GM21723 (cell line): ENCODE results near the gene MST1R.
"Not testable (repeated sequence)": the region's sequence is repeated elsewhere in the genome, so short reads cannot be mapped to it uniquely, and the experiment has no call there.

ENCODE experiments used
- ATAC-seq: cut with Tn5 transposase; IDR thresholded peaks from one replicate; pipeline ENCODE4 v1.9.1; 2021; ENCODE audit warnings: mild to moderate bottlenecking, moderate library complexity; ENCODE audit not compliant: unreplicated experiment

Gene MST1R

DNA sequence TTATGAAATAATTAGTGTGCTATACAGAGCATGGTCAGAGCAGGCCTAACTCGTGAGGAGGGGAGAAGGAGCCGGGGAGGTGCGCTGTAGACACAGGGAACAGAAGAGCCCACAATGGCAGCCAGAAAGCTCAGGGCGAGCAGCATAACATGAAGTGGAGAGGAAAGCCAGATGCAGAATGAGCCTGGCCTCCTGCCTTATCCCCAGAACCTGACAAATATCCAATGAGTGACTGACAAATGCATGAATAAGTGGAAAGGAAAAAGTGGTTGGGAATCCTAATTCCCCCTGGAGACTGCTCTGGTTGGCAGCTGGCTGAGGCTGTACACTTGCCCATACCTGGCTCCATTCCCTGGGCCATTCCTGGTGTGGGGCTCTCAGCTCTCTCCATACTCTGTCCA, 9.2 kb upstream of the MST1R start:
- no peak for ATAC-seq

DNA sequence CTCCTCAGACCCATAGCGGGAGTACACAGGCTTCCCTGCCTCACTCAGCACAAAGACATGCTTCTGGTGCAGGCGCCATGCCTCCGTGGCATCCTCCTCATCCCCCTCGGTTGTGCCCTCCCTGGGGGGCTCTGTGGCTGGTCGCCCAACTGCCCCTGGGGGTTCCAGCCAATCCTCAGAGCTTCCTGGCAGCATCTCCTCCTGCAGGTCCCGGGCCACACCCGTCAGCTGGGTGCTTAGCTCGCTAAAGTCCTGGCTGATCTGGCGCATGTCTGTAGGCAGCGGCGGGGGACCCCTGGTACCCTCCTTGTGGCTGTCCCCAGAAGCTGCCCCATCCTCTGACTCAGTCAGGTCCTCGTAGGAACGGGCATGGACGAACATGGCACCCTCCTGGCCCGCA, 7.9 kb upstream of the MST1R start:
- no peak for ATAC-seq

DNA sequence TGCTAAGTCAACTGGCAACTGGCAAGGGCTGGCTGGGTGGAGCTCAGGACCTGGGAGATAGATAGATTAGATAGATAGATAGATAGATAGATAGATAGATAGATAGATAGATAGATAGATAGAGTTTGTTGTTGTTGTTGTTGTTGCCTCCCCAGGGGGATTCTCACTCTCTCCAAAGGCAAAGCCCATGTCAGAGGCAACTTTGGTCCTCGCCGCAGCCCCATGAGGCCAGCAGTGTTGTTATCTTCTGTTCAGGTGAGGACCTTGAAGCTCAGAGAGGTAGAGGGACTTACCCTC, 7.4 kb upstream of the MST1R start:
- ATAC-seq = no peak

DNA sequence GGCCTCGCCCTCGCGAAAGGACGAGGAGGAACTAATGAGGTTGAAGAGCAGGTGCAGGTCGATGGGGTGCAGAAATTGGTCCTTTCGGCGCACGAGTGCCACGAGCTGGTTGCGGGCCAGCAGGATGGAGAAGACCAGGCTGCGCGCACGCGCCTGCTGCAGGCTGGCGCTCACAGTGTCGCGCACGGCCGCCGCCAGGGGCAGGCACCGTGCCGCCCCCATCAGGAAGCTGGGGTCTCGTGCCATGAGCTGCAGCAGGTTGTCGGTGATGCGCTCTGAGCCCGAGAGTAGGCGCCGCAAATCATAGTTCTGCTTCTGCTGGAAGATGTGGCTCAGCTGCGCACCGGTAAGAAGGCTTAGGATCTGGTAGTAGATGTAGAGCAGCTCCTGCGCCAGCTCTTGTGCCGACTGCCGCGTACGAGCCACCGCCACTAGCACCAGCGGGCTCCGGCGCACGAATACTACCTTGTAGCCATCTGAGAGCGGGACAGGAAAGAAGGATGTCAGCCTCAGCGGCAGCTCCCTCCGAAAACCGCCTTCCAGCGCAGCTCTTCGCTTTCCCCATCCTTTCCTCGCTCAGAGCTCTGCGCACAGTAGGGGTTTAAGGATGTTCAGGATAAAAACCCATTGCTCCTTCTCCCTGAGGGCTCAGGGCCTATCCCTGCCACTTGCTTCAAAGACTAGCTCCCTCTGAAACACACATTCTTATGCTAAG, 6.9 kb upstream of the MST1R start:
- ATAC-seq = no peak

DNA sequence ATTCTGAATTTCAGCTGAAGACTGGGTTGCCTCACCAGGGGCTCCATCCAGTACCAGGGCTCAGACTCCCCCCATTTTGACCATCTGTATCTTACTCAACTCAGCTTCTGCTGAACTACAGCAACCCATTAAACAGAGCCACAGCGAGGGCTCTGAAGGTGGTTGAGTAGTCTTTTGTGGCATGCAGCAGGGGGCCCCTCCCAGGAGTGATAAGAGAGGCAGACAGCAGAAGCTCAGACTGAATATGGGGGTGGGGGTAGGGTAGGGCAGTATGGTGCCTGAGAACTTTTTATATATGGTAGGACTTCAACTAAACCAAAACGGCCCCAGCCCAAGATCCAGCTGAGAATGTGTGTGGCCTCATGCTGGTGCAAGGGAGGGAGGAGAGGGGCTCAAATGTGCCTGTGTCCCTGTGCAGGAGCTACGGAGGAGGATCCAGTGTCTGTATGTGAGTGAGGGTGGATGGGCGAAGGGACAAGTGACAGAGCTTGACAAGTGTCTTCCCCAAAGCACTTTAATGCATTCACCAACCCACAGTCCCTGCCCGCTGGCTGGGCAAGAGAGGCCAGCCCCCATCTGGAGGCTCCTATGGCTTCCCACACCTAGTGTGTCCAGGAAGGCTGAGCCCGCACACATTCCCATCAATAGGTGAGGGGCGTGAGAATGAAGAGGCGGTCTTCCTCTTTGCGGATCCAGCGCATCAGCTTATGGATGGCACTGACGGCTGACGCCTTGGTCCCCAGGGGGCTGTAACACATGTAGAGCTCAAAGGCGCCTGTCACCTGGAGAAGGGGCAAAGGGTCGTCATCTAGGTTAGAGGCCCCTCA, 4.9 kb upstream of the MST1R start:
- no peak for ATAC-seq

DNA sequence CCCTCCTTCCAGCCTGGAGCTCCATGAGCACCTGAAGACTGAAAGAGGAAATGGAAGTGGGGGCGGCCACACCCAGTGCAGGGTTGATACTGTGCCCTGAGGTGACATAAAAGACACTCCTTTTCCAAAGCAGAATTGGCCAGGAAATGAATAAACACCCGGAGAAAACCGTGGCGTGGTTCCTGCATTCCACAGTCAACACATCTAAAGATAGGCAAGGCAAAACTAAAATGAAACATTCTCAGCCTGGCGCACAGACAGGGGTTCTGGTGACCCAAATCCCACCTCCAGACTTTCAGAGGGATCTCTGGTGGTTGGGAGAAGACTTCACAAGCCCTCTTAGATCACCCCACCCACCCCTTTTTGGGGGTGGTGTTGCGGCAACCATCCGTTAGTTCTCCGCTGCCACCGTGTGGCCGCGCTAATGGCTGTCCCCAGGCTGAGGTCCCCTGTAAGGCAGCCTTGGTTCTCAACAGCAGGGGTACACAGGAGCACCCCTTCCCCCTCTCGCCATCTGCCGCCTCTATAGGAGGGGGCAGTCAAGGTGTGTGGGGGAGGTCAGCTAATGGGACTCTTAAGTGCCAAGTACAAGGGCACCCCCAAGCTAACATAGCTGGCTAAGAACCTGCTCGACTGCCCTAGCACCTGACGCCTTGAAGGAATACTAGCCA, 2.5 kb upstream of the MST1R start:
- no peak for ATAC-seq

DNA sequence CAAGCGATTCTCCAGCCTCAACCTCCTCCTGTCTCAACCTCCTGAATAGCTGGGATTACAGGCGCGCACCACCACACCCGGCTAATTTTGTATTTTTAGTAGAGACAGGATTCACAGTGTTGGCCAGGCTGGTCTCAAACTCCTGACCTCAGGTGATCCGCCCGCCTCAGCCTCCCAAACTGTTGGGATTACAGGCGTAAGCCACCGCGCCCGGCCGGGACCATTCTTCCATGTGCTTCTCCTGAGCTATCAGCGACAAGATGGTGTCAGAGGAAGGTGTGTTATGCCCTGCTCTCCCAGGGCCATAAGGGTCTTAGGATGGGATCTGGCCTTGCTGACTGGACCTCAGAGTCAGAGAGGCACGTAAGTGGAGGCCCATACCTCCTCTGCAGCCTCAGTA, 775 bp upstream of the MST1R start:
- not testable (repeated sequence) for ATAC-seq

DNA sequence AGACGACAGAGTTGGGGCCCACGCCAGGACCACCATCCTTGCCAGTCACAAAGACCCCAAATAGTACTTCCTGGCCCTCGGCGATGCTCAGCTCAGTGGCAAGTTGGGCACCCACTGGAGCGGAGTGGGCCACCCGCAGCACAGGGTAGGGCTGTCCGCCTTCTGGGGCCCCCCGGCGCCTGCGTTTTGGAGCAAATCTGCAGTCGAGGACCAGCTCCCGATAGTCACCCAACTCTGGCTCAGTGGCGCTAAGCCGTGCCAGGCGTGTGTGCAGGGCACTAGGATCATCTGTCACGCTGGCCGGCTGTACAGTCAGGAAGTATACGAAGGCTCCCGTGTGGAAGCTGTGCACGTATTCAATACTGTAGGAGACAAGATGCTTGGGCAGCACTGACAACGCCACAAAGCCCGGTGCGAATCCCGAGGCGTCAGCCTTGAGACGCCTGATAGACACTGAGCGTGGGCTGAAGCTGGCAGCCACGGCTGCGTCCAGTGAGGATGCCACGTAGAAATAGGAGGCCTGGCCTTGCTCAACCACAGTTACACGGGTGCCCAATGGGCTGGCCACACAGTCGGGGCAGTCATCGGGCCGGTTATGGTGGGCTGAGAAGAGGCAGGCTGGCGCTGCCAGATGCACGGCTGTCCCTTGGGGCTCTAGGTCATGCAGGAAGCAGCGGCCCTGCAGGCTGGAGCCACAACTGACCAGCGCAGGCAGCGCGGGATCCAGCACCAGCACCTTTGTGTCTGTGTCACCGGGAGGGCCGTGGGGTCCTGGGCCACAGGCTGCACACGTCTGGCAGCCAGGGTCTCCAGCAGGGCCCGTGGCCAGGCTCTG, 945 bp downstream of the MST1R start:
- ATAC-seq = no peak

DNA sequence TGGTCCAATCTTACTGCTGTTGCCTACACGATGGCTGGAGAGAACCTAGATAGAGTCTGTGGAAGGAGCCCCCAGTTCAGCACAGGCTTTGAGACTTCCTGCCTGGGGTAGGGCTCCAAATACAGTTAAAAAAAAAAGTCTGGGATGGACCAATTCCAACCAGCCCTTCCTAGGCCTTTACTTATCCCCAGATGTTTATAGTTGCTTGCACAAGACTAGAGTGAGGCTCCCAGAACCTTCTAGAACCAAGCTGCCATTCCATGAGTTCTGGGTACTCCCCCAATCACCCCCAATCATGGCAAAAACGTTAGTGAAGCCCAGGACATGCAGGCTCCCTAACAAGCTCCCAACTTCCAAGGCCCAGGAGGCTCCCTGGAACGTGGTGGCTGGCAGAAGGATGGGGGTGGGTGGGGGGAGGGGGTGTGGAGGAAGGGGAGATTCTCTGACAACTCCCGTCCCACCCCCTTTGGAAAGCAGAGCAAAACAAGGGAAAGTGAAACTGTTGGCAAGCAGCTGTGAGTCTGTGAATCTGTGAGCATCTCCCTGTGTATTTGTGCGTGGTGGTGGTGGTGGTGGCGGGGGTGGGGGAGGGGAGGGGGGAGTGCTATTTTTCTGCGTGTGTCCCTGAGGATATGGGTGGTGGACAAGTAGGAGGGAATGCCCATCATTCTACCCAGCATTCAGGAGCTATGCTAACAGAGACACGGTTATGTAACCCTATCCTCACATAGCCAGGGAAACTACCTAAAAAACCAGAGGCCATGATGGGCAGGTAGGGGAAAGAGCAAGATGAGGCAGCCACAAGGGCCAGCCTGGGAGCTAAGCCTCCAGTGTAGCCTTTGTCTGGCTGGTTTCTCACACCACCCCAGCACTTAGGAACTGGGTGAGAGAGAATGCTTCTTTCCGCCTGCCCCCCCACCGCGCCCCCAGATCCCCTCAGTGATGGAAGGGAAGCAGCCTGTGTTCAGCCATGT, 2.0 kb downstream of the MST1R start:
- ATAC-seq = no peak

DNA sequence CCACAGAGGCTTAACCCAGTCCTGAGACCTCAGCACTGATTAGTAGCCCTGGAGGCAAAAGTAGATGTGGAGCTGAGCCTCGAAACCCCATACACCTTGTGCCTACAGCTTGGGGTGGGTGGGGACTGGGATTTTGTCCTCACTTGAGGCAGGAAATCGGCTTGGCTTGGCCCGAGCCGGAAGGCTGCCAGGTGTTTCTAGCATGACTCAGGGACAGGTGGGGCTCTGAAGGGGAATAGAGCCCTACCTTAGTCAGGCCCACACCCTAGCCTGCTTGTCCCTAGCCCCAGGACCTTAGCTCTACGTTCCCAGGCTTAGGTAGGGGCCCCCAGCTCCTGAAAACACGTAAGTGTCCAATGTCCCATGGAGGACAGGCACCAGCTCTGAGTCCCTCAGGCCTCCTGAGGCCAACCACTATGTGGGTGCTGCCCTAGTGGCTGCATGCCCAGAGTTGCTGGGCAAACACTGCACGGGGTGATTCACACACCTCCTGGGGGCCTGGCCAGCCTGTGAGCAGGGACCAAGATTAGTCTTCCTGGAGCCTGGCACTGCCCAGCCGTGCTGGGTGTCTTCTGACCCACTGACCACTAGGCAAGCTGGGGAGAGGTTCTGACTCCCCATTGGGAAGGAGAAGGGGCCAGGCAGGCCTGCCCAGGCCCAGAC, 3.1 kb downstream of the MST1R start:
- no peak for ATAC-seq

DNA sequence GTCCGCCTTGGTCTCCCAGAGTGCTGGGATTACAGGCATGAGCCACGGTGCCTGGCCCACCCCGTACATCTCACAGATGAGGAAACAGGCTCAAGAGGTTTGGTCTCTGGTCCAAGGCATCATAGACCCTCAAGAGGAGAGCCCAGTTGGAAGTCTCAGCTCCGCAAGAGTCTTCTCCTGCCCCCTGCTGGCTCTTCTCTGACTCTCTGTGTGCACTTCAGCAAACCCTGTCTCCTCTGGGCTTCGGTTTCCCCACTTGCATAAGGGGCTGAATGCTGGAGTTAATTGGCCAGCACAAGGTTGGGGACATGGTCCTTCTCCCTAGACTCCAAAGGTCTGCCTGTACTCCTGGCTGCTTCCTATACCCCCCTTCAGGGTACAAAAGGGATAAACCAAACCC, 3.9 kb downstream of the MST1R start:
- ATAC-seq = no peak

DNA sequence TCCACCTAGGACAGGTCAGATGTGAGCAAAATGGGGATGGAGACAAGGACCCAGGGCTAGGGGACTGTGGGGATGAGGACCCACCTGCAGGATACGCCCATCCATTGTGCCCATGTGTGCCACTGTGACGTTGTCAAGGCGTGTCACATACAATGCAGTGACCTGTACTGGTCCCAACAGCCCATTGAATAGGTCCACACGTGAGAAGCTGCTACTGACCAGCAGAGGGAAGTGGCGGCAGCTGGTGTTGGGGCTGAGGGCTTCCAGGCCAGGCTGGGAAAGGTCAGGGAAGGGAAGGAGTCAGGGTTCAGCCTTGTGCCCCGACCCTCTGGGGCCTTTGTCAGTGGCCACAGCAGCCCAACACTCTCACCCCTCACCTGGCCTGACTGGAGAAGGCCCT, 4.7 kb downstream of the MST1R start:
- ATAC-seq = no peak

DNA sequence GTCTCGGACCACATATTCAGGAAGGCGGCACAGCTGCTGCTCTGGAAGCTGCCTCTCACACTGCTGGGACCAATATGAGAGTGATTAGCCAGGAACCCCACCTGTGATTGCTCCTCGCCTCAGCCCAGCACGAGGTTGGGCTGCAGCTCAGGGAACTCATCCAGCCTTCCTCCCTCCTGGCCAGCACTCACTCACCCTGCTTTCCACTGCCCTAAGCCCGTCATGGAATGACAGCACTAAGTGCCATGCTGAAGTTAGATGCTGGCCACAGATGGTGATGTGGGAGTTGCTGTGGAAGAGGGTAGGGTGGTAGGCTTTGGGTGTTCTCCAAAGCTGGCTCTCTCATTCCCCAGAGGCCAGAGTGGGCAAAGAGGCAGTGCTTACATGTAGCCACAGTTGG, 7.3 kb downstream of the MST1R start:
- no peak for ATAC-seq

DNA sequence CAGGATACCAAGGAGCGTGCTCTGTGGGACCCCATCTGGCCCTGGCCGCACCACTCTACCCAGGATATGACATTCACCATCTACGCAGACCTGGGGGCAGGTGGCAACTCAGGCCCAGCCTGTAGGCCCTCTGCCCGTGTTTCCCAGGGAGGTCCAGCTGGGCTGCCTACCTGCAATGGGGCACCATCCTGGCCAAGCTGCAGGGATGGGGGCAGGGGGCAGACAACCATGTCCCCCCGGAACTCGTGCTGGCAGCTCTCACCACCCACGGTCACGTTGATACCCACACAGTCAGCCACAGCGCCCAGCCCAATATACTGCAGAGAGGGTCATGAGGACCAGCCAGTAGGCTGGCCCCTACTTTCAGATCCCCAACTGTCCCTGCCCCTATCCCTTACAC, 7.9 kb downstream of the MST1R start:
- no peak for ATAC-seq

DNA sequence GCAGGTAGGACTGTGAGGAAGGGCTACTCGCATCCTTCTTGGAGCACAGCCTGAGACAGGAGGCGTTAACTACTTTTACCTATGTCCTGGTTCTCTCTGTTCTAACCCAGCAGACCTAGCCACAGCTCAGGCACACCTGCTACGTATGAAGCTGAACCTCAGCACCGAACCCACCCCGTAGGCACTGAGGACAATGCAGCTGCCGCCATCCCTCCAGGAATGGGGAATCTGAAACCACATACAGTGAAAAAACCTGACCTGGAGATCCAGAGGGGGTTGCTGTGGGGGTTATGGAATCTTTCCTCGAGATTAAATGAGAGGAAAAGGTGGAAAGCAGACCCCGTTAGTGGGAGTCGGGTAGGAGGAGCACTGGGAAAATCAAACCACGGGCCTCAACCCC, 14.4 kb downstream of the MST1R start:
- ATAC-seq = no peak

DNA sequence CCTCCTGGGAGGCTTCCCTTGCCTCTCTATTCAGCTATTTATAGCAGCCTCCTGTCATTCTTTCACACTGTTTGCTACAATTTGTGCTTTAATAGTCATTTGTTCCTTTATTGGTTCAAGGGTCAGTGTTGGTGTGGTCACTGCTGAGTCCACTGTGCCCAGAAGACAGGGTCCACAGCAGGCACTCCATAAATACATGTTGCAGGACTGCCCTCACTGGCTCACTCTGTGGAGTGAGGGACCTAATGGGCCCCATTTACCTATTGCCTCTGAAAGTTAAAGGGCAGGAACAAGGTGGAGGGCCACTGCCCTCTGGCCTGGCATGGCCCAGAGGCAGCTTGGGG, 16.8 kb downstream of the MST1R start:
- no peak for ATAC-seq

DNA sequence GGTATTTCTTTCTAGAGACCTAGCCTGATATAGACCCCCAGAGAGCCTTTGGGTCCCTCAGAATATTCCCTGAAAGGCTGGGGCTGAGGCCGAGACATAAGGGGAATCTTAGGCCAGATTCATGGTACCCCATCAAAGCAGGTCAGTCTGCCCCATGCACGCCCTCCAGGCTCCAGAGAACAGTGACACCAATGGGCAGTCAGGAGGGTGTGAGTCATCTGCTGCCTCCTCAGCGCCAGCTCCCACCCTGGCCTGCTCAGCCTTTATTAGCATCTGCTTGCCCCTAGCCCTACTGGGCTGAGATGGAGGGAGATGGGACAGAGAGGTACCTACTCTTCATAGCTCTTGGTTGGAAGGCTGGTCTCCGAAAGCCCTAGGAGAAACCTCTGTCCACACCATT, 19.7 kb downstream of the MST1R start:
- no peak for ATAC-seq

DNA sequence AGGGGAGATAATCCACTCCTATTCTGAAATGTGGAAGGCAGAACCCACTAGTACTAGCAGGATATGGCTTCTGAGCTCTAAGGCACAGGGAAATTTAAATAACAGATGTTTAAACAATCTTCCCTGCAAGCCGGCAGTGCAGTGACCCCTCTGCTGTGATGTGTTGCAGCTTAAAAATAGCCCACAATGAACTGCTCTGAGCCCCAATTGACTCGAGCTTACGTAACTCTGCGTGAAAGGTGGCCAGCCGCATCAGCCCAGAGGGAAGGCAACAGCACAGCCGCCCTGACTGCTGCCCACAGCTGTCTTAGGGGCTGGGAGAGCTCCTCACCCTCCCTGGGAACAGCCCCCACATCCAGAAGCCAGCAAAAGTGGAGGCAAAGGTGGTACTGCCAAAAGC, 21.5 kb downstream of the MST1R start:
- ATAC-seq = no peak

DNA sequence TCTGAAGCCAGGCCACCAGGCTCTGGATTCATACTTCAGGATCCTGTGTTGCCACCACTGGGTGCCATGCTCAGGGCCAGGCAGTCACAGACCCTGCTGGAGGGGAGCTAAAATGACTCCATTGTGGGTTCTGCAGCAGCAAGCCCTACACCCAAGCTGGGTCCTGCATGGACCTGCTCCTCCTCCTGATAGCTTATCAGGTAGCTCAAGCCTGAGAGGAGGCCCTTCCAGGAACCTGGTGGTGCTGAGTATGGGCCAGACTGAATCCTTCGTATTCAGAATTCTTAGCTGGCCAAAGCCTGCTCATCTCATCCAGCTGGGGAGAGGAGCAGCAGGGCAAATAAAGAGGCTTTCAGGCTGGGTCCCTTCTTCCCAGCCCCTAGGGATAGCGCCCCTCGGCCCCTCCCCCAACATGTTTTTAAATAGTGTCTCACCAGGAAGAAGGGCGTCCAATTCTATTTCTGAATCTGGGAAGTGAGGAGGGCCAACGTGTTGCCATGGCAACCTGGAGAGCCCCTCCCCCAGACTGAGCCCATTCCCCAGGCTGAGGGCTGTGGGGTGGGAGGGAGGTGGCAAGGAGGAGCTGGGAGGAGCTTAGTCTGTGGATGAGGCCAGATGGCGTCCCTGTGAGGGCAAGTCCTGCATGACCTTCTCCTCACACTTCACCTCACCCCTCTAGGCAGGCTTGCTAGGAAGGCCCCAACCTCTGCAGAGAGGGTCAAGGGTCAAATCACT, 22.9 kb downstream of the MST1R start:
- ATAC-seq = no peak
